GM19468 (cell line): ENCODE measurements around the gene TAF3.
"Not testable (repeated sequence)": the region's sequence is repeated elsewhere in the genome, so short reads cannot be mapped to it uniquely, and the experiment has no call there.

Source experiments
- ATAC-seq: cut with Tn5 transposase; IDR thresholded peaks from one replicate; pipeline ENCODE4 v1.9.1; 2021; ENCODE audit warnings: mild to moderate bottlenecking, moderate library complexity, moderate number of reproducible peaks; ENCODE audit not compliant: unreplicated experiment; ENCODE audit errors: extremely low read depth

TAF3 gene

GRCh38 chr10:7818295-7819120, at the start of gene TAF3:
TSS of gene TAF3 (plus strand) at chr10:7818505. CDS start at chr10:7818710, 205 bp downstream.
- peak; percentile 73 for ATAC-seq

GRCh38 chr10:7773845-7774801, 44.2 kb upstream of the TAF3 start:
- no peak for ATAC-seq

- no peak for ATAC-seq
Measured at GRCh38 chr10:7776777-7777176, 41.5 kb upstream of the TAF3 start.

- not testable (repeated sequence) for ATAC-seq
Measured at GRCh38 chr10:7782194-7782593, 36.1 kb upstream of the TAF3 start.

- no peak for ATAC-seq
Measured at GRCh38 chr10:7786430-7786829, 31.9 kb upstream of the TAF3 start.

- no peak for ATAC-seq
Measured at GRCh38 chr10:7787150-7787856, 31.0 kb upstream of the TAF3 start.

- ATAC-seq, result peak; percentile 97
Measured at GRCh38 chr10:7787857-7788638, 30.3 kb upstream of the TAF3 start, which contains the start of the genes ATP5F1C and KIN. TSS of gene ATP5F1C (plus strand) at chr10:7788177. CDS start at chr10:7788208, 31 bp downstream. TSS of gene KIN (minus strand) at chr10:7787993. CDS start at chr10:7787933, 60 bp downstream.

GRCh38 chr10:7788639-7789286, 29.5 kb upstream of the TAF3 start:
- ATAC-seq, result no peak

GRCh38 chr10:7789390-7789789, 28.9 kb upstream of the TAF3 start:
- ATAC-seq, result no peak

GRCh38 chr10:7792541-7792940, 25.8 kb upstream of the TAF3 start:
- ATAC-seq, result no peak

- ATAC-seq, result no peak
Measured at GRCh38 chr10:7794251-7795026, 23.9 kb upstream of the TAF3 start.

- ATAC-seq, result no peak
Measured at GRCh38 chr10:7795605-7796004, 22.7 kb upstream of the TAF3 start.

GRCh38 chr10:7797582-7797981, 20.7 kb upstream of the TAF3 start:
- ATAC-seq, result no peak

GRCh38 chr10:7802606-7803005, 15.7 kb upstream of the TAF3 start:
- no peak for ATAC-seq

- no peak for ATAC-seq
Measured at GRCh38 chr10:7804216-7804615, 14.1 kb upstream of the TAF3 start.

GRCh38 chr10:7804741-7805140, 13.6 kb upstream of the TAF3 start:
- no peak for ATAC-seq

- no peak for ATAC-seq
Measured at GRCh38 chr10:7808686-7809267, 9.5 kb upstream of the TAF3 start.

- ATAC-seq, result no peak
Measured at GRCh38 chr10:7810443-7810842, 7.9 kb upstream of the TAF3 start.
